GM23338 (cell line): Measurements from ENCODE around the gene RUNX1.

Experiments
- EZH2 ChIP-seq: fragments of 200-600 bp; sonication (generic); IDR thresholded peaks from one replicate; pipeline ENCODE4 v1.8.0; 2017; ENCODE audit warnings: antibody characterized with exemption, mild to moderate bottlenecking, low read depth; ENCODE audit not compliant: unreplicated experiment
- EZH2phosphoT487 ChIP-seq: fragments of 200-600 bp; sonication (generic); IDR thresholded peaks from one replicate; pipeline ENCODE4 v1.8.1; 2018; ENCODE audit warnings: antibody characterized with exemption; ENCODE audit not compliant: unreplicated experiment
- JUNB ChIP-seq: IDR thresholded peaks from one replicate; pipeline ENCODE4 v1.6.1; 2016; ENCODE audit warnings: antibody characterized with exemption; ENCODE audit not compliant: unreplicated experiment
- POLR2AphosphoS5 ChIP-seq: IDR thresholded peaks from 2 replicates; pipeline ENCODE4 v1.6.1; 2016; ENCODE audit warnings: antibody characterized with exemption, low read depth
- ZNF114 ChIP-seq: fragments of 250-450 bp; sonication (Bioruptor Pico); IDR thresholded peaks from 2 replicates; pipeline ENCODE4 v1.5.0; 2020; ENCODE audit warnings: mild to moderate bottlenecking, moderate library complexity
- TF ChIP-seq, protein P1 (sequence below), 2 experiments: fragments of 200-600 bp in 1 of 2; sonication (generic) in 1 of 2; conservative IDR thresholded peaks; 2 replicates each; pipeline versions ENCODE4 v1.5.1 to v1.6.1; 2016 to 2017; ENCODE audit warnings: antibody characterized with exemption in 2 of 2, low read depth in 2 of 2, mild to moderate bottlenecking in 2 of 2, moderate library complexity in 1 of 2
- TF ChIP-seq, protein P2 (sequence below): IDR thresholded peaks from 2 replicates; pipeline ENCODE4 v1.6.1; 2016; ENCODE audit warnings: antibody characterized with exemption
- TF ChIP-seq, protein P3 (sequence below): IDR thresholded peaks from one replicate; pipeline ENCODE4 v1.6.1; 2018; ENCODE audit warnings: antibody characterized with exemption; ENCODE audit not compliant: unreplicated experiment

DNA sequence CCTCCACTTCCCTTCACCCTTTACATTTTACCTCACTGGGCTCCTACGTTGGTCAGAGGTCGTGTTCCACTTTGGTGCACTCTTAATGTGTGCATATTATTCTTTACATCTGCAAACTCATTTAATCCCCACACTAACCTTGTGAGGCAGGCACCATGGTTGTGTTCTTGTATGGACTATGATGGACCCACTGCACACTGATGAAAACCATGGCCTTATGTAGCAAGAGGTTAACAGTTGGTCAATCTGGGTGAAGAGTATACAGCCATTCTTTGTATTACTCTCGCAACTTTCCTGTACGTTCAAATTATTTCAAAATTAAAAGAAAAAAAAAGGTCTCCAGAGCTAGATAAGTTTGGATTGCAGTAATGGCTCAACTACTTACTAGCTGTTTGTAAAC is 78.5 kb downstream of the RUNX1 start:
- TF ChIP-seq EZH2 (no peak), POLR2AphosphoS5 (no peak), ZNF114 (CRISPR knock-in tag) (no peak), JUNB (no peak), EZH2phosphoT487 (no peak)
- TF ChIP-seq, protein P1, sequence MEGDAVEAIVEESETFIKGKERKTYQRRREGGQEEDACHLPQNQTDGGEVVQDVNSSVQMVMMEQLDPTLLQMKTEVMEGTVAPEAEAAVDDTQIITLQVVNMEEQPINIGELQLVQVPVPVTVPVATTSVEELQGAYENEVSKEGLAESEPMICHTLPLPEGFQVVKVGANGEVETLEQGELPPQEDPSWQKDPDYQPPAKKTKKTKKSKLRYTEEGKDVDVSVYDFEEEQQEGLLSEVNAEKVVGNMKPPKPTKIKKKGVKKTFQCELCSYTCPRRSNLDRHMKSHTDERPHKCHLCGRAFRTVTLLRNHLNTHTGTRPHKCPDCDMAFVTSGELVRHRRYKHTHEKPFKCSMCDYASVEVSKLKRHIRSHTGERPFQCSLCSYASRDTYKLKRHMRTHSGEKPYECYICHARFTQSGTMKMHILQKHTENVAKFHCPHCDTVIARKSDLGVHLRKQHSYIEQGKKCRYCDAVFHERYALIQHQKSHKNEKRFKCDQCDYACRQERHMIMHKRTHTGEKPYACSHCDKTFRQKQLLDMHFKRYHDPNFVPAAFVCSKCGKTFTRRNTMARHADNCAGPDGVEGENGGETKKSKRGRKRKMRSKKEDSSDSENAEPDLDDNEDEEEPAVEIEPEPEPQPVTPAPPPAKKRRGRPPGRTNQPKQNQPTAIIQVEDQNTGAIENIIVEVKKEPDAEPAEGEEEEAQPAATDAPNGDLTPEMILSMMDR (conservative IDR thresholded peaks at IDR 0.05; ENCODE audit: low read depth in 2 of 2): no peak
- TF ChIP-seq, protein P2, sequence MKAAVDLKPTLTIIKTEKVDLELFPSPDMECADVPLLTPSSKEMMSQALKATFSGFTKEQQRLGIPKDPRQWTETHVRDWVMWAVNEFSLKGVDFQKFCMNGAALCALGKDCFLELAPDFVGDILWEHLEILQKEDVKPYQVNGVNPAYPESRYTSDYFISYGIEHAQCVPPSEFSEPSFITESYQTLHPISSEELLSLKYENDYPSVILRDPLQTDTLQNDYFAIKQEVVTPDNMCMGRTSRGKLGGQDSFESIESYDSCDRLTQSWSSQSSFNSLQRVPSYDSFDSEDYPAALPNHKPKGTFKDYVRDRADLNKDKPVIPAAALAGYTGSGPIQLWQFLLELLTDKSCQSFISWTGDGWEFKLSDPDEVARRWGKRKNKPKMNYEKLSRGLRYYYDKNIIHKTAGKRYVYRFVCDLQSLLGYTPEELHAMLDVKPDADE: no peak
- TF ChIP-seq, protein P3, sequence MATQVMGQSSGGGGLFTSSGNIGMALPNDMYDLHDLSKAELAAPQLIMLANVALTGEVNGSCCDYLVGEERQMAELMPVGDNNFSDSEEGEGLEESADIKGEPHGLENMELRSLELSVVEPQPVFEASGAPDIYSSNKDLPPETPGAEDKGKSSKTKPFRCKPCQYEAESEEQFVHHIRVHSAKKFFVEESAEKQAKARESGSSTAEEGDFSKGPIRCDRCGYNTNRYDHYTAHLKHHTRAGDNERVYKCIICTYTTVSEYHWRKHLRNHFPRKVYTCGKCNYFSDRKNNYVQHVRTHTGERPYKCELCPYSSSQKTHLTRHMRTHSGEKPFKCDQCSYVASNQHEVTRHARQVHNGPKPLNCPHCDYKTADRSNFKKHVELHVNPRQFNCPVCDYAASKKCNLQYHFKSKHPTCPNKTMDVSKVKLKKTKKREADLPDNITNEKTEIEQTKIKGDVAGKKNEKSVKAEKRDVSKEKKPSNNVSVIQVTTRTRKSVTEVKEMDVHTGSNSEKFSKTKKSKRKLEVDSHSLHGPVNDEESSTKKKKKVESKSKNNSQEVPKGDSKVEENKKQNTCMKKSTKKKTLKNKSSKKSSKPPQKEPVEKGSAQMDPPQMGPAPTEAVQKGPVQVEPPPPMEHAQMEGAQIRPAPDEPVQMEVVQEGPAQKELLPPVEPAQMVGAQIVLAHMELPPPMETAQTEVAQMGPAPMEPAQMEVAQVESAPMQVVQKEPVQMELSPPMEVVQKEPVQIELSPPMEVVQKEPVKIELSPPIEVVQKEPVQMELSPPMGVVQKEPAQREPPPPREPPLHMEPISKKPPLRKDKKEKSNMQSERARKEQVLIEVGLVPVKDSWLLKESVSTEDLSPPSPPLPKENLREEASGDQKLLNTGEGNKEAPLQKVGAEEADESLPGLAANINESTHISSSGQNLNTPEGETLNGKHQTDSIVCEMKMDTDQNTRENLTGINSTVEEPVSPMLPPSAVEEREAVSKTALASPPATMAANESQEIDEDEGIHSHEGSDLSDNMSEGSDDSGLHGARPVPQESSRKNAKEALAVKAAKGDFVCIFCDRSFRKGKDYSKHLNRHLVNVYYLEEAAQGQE: no peak
